Hepatocyte (in vitro differentiated cells): ENCODE data around the gene TOM1L1. TPM values are rescaled to one million over a fixed set of nuclear protein-coding genes. Genes with fewer than 3 reads are reported as not detected.

Source experiments
- DNase-seq: peaks from one replicate; pipeline ENCODE4 v3.0.0-alpha.2; 2016; ENCODE audit warnings: low spot score
- H2AFZ ChIP-seq: fragments of 200-600 bp; sonication (generic); 2 replicates; pipeline ENCODE4 v1.6.0; 2016; ENCODE audit warnings: antibody characterized with exemption, mild to moderate bottlenecking
- H3K27ac ChIP-seq: fragments of 200-600 bp; sonication (generic); 2 replicates; pipeline ENCODE4 v1.5.1; 2016; ENCODE audit warnings: mild to moderate bottlenecking
- H3K27me3 ChIP-seq: fragments of 200-600 bp; sonication (generic); 2 replicates; pipeline ENCODE4 v1.6.1; 2016
- H3K36me3 ChIP-seq: fragments of 200-600 bp; sonication (generic); replicated peaks from 2 replicates; pipeline ENCODE4 v1.5.1; 2016; ENCODE audit warnings: low read depth; ENCODE audit not compliant: insufficient read depth
- H3K4me1 ChIP-seq: fragments of 200-600 bp; sonication (generic); 2 replicates; pipeline ENCODE4 v1.5.1; 2016; ENCODE audit warnings: mild to moderate bottlenecking, moderate library complexity; ENCODE audit not compliant: insufficient read depth
- H3K4me2 ChIP-seq: fragments of 200-600 bp; sonication (generic); 2 replicates; pipeline ENCODE4 v1.6.0; 2016
- H3K4me3 ChIP-seq: fragments of 200-600 bp; sonication (generic); 2 replicates; pipeline ENCODE4 v1.5.1; 2016; ENCODE audit warnings: mild to moderate bottlenecking
- H3K79me2 ChIP-seq: fragments of 200-600 bp; sonication (generic); 2 replicates; pipeline ENCODE4 v1.6.0; 2017; ENCODE audit warnings: mild to moderate bottlenecking
- H3K9me2 ChIP-seq: fragments of 200-600 bp; sonication (generic); replicated peaks from 2 replicates; pipeline ENCODE4 v1.6.0; 2017; ENCODE audit warnings: mild to moderate bottlenecking; ENCODE audit not compliant: insufficient read depth
- H3K9me3 ChIP-seq: fragments of 200-600 bp; sonication (generic); 2 replicates; pipeline ENCODE4 v1.5.1; 2016; ENCODE audit warnings: low read depth, mild to moderate bottlenecking
- H4K20me1 ChIP-seq: fragments of 200-600 bp; sonication (generic); 2 replicates; pipeline ENCODE4 v1.6.0; 2016; ENCODE audit warnings: mild to moderate bottlenecking; ENCODE audit not compliant: insufficient read depth, poor library complexity, severe bottlenecking
- CTCF ChIP-seq: fragments of 200-600 bp; sonication (generic); IDR thresholded peaks from 2 replicates; pipeline ENCODE4 v1.5.1; 2016; ENCODE audit warnings: antibody characterized with exemption, mild to moderate bottlenecking; ENCODE audit not compliant: poor library complexity
- EZH2 ChIP-seq: fragments of 200-600 bp; sonication (generic); IDR thresholded peaks from 2 replicates; pipeline ENCODE4 v1.6.1; 2016; ENCODE audit warnings: antibody characterized with exemption, mild to moderate bottlenecking, borderline replicate concordance
- EZH2phosphoT487 ChIP-seq: fragments of 200-600 bp; sonication (generic); IDR thresholded peaks from one replicate; pipeline ENCODE4 v1.6.1; 2018; ENCODE audit warnings: antibody characterized with exemption, mild to moderate bottlenecking, low read depth, moderate library complexity; ENCODE audit not compliant: unreplicated experiment, severe bottlenecking
- WGBS: methylation state at CpG from one replicate; pipeline ENCODE4 v1.1.6; 2016; ENCODE audit warnings: low lambda C conversion rate; ENCODE audit errors: missing lambda C conversion rate; 5-methylcytosine and 5-hydroxymethylcytosine counted together
- polyA plus RNA-seq: library from polyadenylated mRNA; unstranded; fragments of >200 nt; fragmentation: Nextera tagmentation; extraction: Ambion mirVana; gene quantifications from 2 replicates; pipeline ENCODE4 v1.2.1, GENCODE V29; 2016
- total RNA-seq: library from RNA; depleted of rRNA; stranded (reverse); fragments of >200 nt; gene quantifications from 2 replicates; pipeline ENCODE4 v1.2.3, GENCODE V29; 2014

TOM1L1 gene
- total and polyA plus RNA-seq, 2 experiments from 2014 or later = 36.9 to 56.0 TPM

GRCh38 chr17:54979657-54980056, 79.0 kb downstream of the TOM1L1 start:
- no peaks in the 10 kb centered on the region for H3K4me1 ChIP-seq
- no peaks in the 10 kb centered on the region for H3K9me2 ChIP-seq
- H3K79me2 ChIP-seq = peaks cover 72% of the 10 kb centered on the region
- H3K4me2 ChIP-seq = no peak overlapping the region
- no peaks in the 10 kb centered on the region for H3K9me3 ChIP-seq
- no peak overlapping the region for H2AFZ ChIP-seq
- H3K27me3 ChIP-seq = no peaks in the 10 kb centered on the region
- TF ChIP-seq EZH2phosphoT487 = no peak
- H4K20me1 ChIP-seq = no peaks in the 10 kb centered on the region
- no peak for DNase-seq
- H3K4me3 ChIP-seq = no peak overlapping the region
- H3K36me3 ChIP-seq = no peaks in the 10 kb centered on the region
- H3K27ac ChIP-seq = no peak overlapping the region

GRCh38 chr17:54980375-54980774, 79.7 kb downstream of the TOM1L1 start:
- H2AFZ ChIP-seq = no peak overlapping the region
- WGBS = 96% methylated on average over 3 of the region's 3 CpGs
- TF ChIP-seq CTCF (no peak), EZH2 (no peak), EZH2phosphoT487 (no peak)

GRCh38 chr17:54982399-54982798, 81.7 kb downstream of the TOM1L1 start:
- no peak overlapping the region for H3K4me3 ChIP-seq
- no peaks in the 10 kb centered on the region for H3K9me2 ChIP-seq
- no peaks in the 10 kb centered on the region for H4K20me1 ChIP-seq
- no peaks in the 10 kb centered on the region for H3K27me3 ChIP-seq
- H3K4me1 ChIP-seq = no peaks in the 10 kb centered on the region
- no peak overlapping the region for H3K27ac ChIP-seq
- no peaks in the 10 kb centered on the region for H3K36me3 ChIP-seq
- no peak for DNase-seq
- H2AFZ ChIP-seq = no peak overlapping the region
- TF ChIP-seq EZH2 = no peak
- no peaks in the 10 kb centered on the region for H3K9me3 ChIP-seq
- H3K4me2 ChIP-seq = no peak overlapping the region
- peaks cover 50% of the 10 kb centered on the region for H3K79me2 ChIP-seq

More at GRCh38 chr17:54980375-54980774, 79.7 kb downstream of the TOM1L1 start:
- DNase-seq = no peak
- Histone ChIP-seq H3K4me3 (no peak overlapping the region), H3K4me1 (no peaks in the 10 kb centered on the region), H3K27me3 (no peaks in the 10 kb centered on the region), H4K20me1 (no peaks in the 10 kb centered on the region), H3K9me2 (no peaks in the 10 kb centered on the region), H3K79me2 (peaks cover 69% of the 10 kb centered on the region), H3K9me3 (no peaks in the 10 kb centered on the region), H3K27ac (no peak overlapping the region), H3K36me3 (no peaks in the 10 kb centered on the region), H3K4me2 (no peak overlapping the region)

GRCh38 chr17:54983260-54983659, 82.6 kb downstream of the TOM1L1 start:
- Histone ChIP-seq H3K79me2 (peaks cover 43% of the 10 kb centered on the region), H2AFZ (no peak overlapping the region), H4K20me1 (no peaks in the 10 kb centered on the region), H3K36me3 (no peaks in the 10 kb centered on the region), H3K4me3 (no peak overlapping the region), H3K4me2 (no peak overlapping the region), H3K9me3 (no peaks in the 10 kb centered on the region), H3K27ac (no peak overlapping the region), H3K27me3 (no peaks in the 10 kb centered on the region), H3K9me2 (no peaks in the 10 kb centered on the region), H3K4me1 (no peaks in the 10 kb centered on the region)
- no peak for TF ChIP-seq CTCF
- TF ChIP-seq EZH2 = no peak
- TF ChIP-seq EZH2phosphoT487 = no peak
- DNase-seq = no peak

GRCh38 chr17:54985476-54985875, 84.8 kb downstream of the TOM1L1 start:
- DNase-seq = no peak
- no peaks in the 10 kb centered on the region for H3K36me3 ChIP-seq
- H3K79me2 ChIP-seq = peaks cover 21% of the 10 kb centered on the region
- no peaks in the 10 kb centered on the region for H4K20me1 ChIP-seq
- no peaks in the 10 kb centered on the region for H3K27me3 ChIP-seq
- TF ChIP-seq CTCF (no peak), EZH2 (no peak), EZH2phosphoT487 (no peak)
- H3K4me1 ChIP-seq = no peaks in the 10 kb centered on the region
- no peak overlapping the region for H2AFZ ChIP-seq
- whole genome bisulfite sequencing = 94% methylated on average over 1 of the region's 1 CpG
- H3K9me3 ChIP-seq = no peaks in the 10 kb centered on the region
- H3K9me2 ChIP-seq = no peaks in the 10 kb centered on the region
- no peak overlapping the region for H3K27ac ChIP-seq
- no peak overlapping the region for H3K4me3 ChIP-seq
- H3K4me2 ChIP-seq = no peak overlapping the region
